ENCODE data around the gene EYS. TPM values are rescaled to one million over a fixed set of nuclear protein-coding genes. Genes with fewer than 3 reads are reported as not detected.
"Not testable (repeated sequence)": the region's sequence is repeated elsewhere in the genome, so short reads cannot be mapped to it uniquely, and the experiment has no call there.

The EYS gene
- total RNA-seq, 6 experiments from 2014 or later: 0.18 TPM; not detected in 5

GRCh38 chr6:63805345-63805744, 1901.7 kb downstream of the EYS start:
- Mint-ChIP-seq H3K4me1 (ENCODE audit: low read depth) (peaks cover 56% of the 10 kb centered on the region), H3K9me3 (no peaks in the 10 kb centered on the region), H3K36me3 (ENCODE audit: low read depth) (no peaks in the 10 kb centered on the region), H3K27ac (peak overlapping the region; percentile 97), H3K4me3 (peak overlapping the region; percentile 81), H3K27me3 (ENCODE audit: insufficient read depth) (no peaks in the 10 kb centered on the region)
- no peak for DNase-seq
- no peak for TF ChIP-seq CTCF (IDR thresholded peaks at IDR 0.05)

- TF ChIP-seq CTCF (IDR thresholded peaks at IDR 0.05): no peak
- H3K36me3 Mint-ChIP-seq (ENCODE audit: low read depth): no peaks in the 10 kb centered on the region
- H3K27me3 Mint-ChIP-seq (ENCODE audit: insufficient read depth): no peaks in the 10 kb centered on the region
- H3K27ac Mint-ChIP-seq: peak overlapping the region; percentile 97
- H3K4me1 Mint-ChIP-seq (ENCODE audit: low read depth): peaks cover 56% of the 10 kb centered on the region
- H3K4me3 Mint-ChIP-seq: peak overlapping the region; percentile 81
- no peaks in the 10 kb centered on the region for H3K9me3 Mint-ChIP-seq
- peak; percentile 88 for DNase-seq
Observed at GRCh38 chr6:63804381-63804956, 1902.6 kb downstream of the EYS start.

GRCh38 chr6:63803371-63803770, 1903.7 kb downstream of the EYS start:
- no peaks in the 10 kb centered on the region for H3K36me3 Mint-ChIP-seq (ENCODE audit: low read depth)
- peaks cover 55% of the 10 kb centered on the region for H3K4me1 Mint-ChIP-seq (ENCODE audit: low read depth)
- H3K9me3 Mint-ChIP-seq: no peaks in the 10 kb centered on the region
- peak overlapping the region; percentile 97 for H3K27ac Mint-ChIP-seq
- TF ChIP-seq CTCF (IDR thresholded peaks at IDR 0.05): no peak
- no peak overlapping the region for H3K4me3 Mint-ChIP-seq
- H3K27me3 Mint-ChIP-seq (ENCODE audit: insufficient read depth): no peaks in the 10 kb centered on the region
- DNase-seq: no peak

GRCh38 chr6:63802606-63803206, 1904.3 kb downstream of the EYS start:
- H3K27ac Mint-ChIP-seq: peak overlapping the region; percentile 45
- H3K4me1 Mint-ChIP-seq (ENCODE audit: low read depth): peaks cover 49% of the 10 kb centered on the region
- no peaks in the 10 kb centered on the region for H3K27me3 Mint-ChIP-seq (ENCODE audit: insufficient read depth)
- DNase-seq: peak; percentile 35
- H3K36me3 Mint-ChIP-seq (ENCODE audit: low read depth): no peaks in the 10 kb centered on the region
- H3K9me3 Mint-ChIP-seq: no peaks in the 10 kb centered on the region
- no peak overlapping the region for H3K4me3 Mint-ChIP-seq
- peak; percentile 86 for TF ChIP-seq CTCF (IDR thresholded peaks at IDR 0.05)

GRCh38 chr6:63800386-63800785, 1906.6 kb downstream of the EYS start:
- H3K4me1 Mint-ChIP-seq (ENCODE audit: low read depth): peaks cover 30% of the 10 kb centered on the region
- not testable (repeated sequence) for H3K4me3 Mint-ChIP-seq; H3K27ac Mint-ChIP-seq; DNase-seq; H3K9me3 Mint-ChIP-seq; H3K27me3 Mint-ChIP-seq (ENCODE audit: insufficient read depth); H3K36me3 Mint-ChIP-seq (ENCODE audit: low read depth)

GRCh38 chr6:63799813-63800212, 1907.2 kb downstream of the EYS start:
- Mint-ChIP-seq H3K9me3 (no peaks in the 10 kb centered on the region), H3K27me3 (ENCODE audit: insufficient read depth) (no peaks in the 10 kb centered on the region; the same call in 1 of the 2 replicates), H3K27ac (no peak overlapping the region)

More at GRCh38 chr6:63799813-63800212, 1907.2 kb downstream of the EYS start:
- no peak for TF ChIP-seq CTCF (IDR thresholded peaks at IDR 0.05)
- Mint-ChIP-seq H3K36me3 (ENCODE audit: low read depth) (no peaks in the 10 kb centered on the region), H3K4me3 (no peak overlapping the region), H3K4me1 (ENCODE audit: low read depth) (peaks cover 30% of the 10 kb centered on the region)
- no peak for DNase-seq

All from HFFc6 (cell line).